Measurements from ENCODE around the gene C5orf24.

The C5orf24 gene

DNA sequence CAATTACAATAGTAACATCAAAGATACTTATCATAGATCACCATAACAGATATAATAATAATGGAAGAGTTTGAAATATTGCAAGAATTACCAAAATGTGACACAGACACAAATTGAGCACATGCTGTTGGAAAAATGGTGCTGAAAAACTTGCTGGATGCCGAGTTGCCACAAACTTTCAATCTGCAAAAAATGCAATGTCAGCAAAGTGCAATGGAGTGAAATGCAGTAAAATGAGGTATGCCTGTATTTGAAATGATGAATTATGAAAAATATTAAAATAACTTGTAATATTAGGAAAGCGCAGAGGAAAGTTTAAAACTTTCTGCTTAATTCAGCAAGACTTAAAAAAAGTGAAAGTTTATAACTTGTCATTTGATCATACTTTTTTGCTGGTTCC, 47.2 kb downstream of the C5orf24 start:
- TF ChIP-seq, protein P1, sequence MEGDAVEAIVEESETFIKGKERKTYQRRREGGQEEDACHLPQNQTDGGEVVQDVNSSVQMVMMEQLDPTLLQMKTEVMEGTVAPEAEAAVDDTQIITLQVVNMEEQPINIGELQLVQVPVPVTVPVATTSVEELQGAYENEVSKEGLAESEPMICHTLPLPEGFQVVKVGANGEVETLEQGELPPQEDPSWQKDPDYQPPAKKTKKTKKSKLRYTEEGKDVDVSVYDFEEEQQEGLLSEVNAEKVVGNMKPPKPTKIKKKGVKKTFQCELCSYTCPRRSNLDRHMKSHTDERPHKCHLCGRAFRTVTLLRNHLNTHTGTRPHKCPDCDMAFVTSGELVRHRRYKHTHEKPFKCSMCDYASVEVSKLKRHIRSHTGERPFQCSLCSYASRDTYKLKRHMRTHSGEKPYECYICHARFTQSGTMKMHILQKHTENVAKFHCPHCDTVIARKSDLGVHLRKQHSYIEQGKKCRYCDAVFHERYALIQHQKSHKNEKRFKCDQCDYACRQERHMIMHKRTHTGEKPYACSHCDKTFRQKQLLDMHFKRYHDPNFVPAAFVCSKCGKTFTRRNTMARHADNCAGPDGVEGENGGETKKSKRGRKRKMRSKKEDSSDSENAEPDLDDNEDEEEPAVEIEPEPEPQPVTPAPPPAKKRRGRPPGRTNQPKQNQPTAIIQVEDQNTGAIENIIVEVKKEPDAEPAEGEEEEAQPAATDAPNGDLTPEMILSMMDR (IDR thresholded peaks at IDR 0.05; ENCODE audit: insufficient read depth, low read depth, low read length, missing control alignments) = no peak
- no peak for DNase-seq (ENCODE audit: low read depth)
- H3K4me3 ChIP-seq (ENCODE audit: low read length) = no peak overlapping the region

GRCh38 chr5:134893748-134894505, 48.2 kb downstream of the C5orf24 start:
- TF ChIP-seq, protein P1 (IDR thresholded peaks at IDR 0.05; ENCODE audit: insufficient read depth, low read depth, low read length, missing control alignments) = no peak
- no peak for DNase-seq (ENCODE audit: low read depth)

GRCh38 chr5:134902071-134902801, 56.5 kb downstream of the C5orf24 start:
- no peak overlapping the region for H3K4me3 ChIP-seq (ENCODE audit: low read length)
- TF ChIP-seq, protein P1 (IDR thresholded peaks at IDR 0.05; ENCODE audit: insufficient read depth, low read depth, low read length, missing control alignments) = no peak
- DNase-seq (ENCODE audit: low read depth) = no peak

More at GRCh38 chr5:134893748-134894505, 48.2 kb downstream of the C5orf24 start:
- H3K4me3 ChIP-seq (ENCODE audit: low read length) = no peak overlapping the region

- peak; percentile 88 for DNase-seq (ENCODE audit: low read depth)
- peak within 1 kb of the TSS; percentile 66 for H3K4me3 ChIP-seq (ENCODE audit: low read length)
- TF ChIP-seq, protein P1 (IDR thresholded peaks at IDR 0.05; ENCODE audit: insufficient read depth, low read depth, low read length, missing control alignments) = peak; percentile 65
These were observed 59.0 kb downstream of the C5orf24 start, which contains the start of gene PCBD2 for GRCh38 chr5:134904610-134905245. TSS of gene PCBD2 (plus strand) at chr5:134905131. CDS start at chr5:134905140, 9 bp downstream.

DNA sequence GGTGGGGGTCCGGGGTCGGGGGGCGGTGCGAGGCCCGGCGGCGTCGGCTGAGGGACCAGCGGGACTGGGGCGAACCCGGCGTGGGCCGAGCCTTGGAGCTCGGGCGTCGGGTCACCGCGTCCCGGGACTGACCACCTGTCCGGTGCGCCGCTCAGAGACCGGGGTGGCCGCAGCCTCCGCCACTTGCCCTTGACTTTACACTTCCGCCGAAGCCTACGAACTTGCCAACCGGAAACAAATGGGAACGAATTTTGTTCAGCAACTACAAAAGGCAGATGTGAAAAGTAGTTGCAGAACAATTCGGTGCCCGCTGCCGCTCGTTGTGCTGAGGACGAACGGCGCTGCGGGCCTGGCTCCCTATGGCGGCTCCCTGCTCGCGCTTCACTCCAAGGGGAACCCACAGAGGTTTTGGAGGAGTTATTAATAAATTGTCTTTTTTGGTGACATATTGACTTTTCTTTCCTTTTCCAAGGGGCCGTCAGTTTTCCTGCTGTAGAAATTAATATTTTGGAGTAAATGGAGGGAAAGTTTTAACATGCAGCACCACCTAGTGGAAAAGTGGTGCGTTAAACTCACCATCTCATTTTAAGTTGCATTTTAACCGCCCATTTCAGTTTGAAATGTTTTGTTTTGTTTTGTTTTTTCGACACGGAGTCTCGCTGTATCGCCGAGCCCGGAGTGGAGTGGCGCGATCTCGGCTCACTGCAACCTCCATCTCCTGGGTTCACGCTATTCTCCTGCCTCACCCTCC, 59.7 kb downstream of the C5orf24 start:
- DNase-seq (ENCODE audit: low read depth) = peak; percentile 64

DNA sequence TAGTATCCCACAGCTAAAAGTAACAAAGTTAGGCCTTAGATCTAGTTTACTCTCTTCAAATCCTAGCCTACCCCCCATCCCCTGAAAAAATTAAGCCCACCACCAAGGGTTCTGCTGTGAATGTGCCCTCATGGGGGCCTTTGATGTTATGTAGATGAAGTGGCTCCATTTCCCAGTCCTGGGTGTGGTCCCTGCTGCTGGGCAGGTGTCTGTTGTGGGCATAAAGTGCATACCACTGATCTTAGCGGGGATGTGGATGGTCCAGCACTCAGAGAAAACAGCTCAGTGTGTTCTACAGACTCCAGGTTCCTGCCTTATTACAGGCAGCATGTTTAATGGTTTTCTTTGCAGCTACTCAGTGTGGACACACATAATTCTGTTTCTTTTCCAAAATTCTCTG, 61.0 kb downstream of the C5orf24 start:
- no peak for DNase-seq (ENCODE audit: low read depth)
- no peak overlapping the region for H3K4me3 ChIP-seq (ENCODE audit: low read length)
- TF ChIP-seq, protein P1 (IDR thresholded peaks at IDR 0.05; ENCODE audit: insufficient read depth, low read depth, low read length, missing control alignments) = no peak

More for the DNA sequence above, 59.7 kb downstream of the C5orf24 start:
- H3K4me3 ChIP-seq (ENCODE audit: low read length) = peak overlapping the region; percentile 66
- TF ChIP-seq, protein P1 (IDR thresholded peaks at IDR 0.05; ENCODE audit: insufficient read depth, low read depth, low read length, missing control alignments) = peak; percentile 61
